COLO829 (cell line): Measurements from ENCODE around the gene EIF2S1.
"Not testable (repeated sequence)": the region's sequence is repeated elsewhere in the genome, so short reads cannot be mapped to it uniquely, and the experiment has no call there.

Experiments
- DNase-seq: peaks from one replicate; pipeline ENCODE4 v3.0.0; 2012; ENCODE audit warnings: low spot score

Gene EIF2S1

GRCh38 chr14:67411370-67411769 lies 51.2 kb downstream of the EIF2S1 start:
- DNase-seq = no peak

- DNase-seq = no peak
Observed at GRCh38 chr14:67411820-67412421, 51.8 kb downstream of the EIF2S1 start, which contains the start of gene PLEK2. Gene PLEK2 (minus strand): TSS chr14:67412165. CDS start chr14:67412059, 106 bp downstream.

- no peak for DNase-seq
Observed at GRCh38 chr14:67413806-67414769, 54.0 kb downstream of the EIF2S1 start.

- not testable (repeated sequence) for DNase-seq
Observed at GRCh38 chr14:67415610-67416009, 55.5 kb downstream of the EIF2S1 start.

- DNase-seq = no peak
Observed at GRCh38 chr14:67416085-67416484, 56.0 kb downstream of the EIF2S1 start.

GRCh38 chr14:67416810-67417209 lies 56.7 kb downstream of the EIF2S1 start:
- DNase-seq = no peak

- DNase-seq = no peak
Observed at GRCh38 chr14:67417633-67418032, 57.5 kb downstream of the EIF2S1 start.

GRCh38 chr14:67418401-67419191 lies 58.5 kb downstream of the EIF2S1 start:
- no peak for DNase-seq

GRCh38 chr14:67420102-67420739 lies 60.1 kb downstream of the EIF2S1 start:
- DNase-seq = no peak

GRCh38 chr14:67421356-67422224 lies 61.5 kb downstream of the EIF2S1 start:
- no peak for DNase-seq

- DNase-seq = no peak
Observed at GRCh38 chr14:67423424-67423823, 63.3 kb downstream of the EIF2S1 start.

- DNase-seq = no peak
Observed at GRCh38 chr14:67424539-67424938, 64.4 kb downstream of the EIF2S1 start.

- no peak for DNase-seq
Observed at GRCh38 chr14:67425608-67426007, 65.5 kb downstream of the EIF2S1 start.

GRCh38 chr14:67426161-67426560 lies 66.0 kb downstream of the EIF2S1 start:
- DNase-seq = peak; percentile 97

- peak; percentile 91 for DNase-seq
Observed at GRCh38 chr14:67426983-67427606, 67.0 kb downstream of the EIF2S1 start.

GRCh38 chr14:67428501-67429031 lies 68.4 kb downstream of the EIF2S1 start:
- DNase-seq = no peak

GRCh38 chr14:67429510-67430205 lies 69.5 kb downstream of the EIF2S1 start:
- no peak for DNase-seq

GRCh38 chr14:67432050-67432564 lies 72.0 kb downstream of the EIF2S1 start:
- DNase-seq = no peak

GRCh38 chr14:67435603-67436002 lies 75.5 kb downstream of the EIF2S1 start:
- no peak for DNase-seq
